GM19351 (cell line): ENCODE measurements around the gene EYA3.
"Not testable (repeated sequence)": the region's sequence is repeated elsewhere in the genome, so short reads cannot be mapped to it uniquely, and the experiment has no call there.

Source experiments
- ATAC-seq: cut with Tn5 transposase; IDR thresholded peaks from one replicate; pipeline ENCODE4 v1.9.1; 2021; ENCODE audit warnings: mild to moderate bottlenecking, moderate library complexity; ENCODE audit not compliant: unreplicated experiment

Gene EYA3

DNA sequence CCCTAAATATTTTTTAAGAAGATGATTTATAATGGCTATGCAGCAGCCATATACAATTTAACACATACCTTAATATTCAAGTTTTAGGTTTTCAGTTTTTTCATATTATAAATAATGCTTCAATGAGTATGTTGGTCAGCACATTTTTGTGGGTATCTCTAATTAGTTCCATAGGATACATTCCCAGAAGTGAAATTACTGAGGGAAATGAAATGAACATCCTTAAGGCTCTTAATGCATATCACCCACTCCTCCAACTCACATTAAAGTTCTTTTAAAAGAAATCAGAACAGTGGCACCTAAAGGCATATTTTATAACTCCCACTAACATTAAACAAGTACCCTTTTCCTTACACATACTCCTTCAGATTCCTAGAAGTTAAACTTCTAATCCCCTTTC is 56.1 kb downstream of the EYA3 start:
- ATAC-seq: no peak

DNA sequence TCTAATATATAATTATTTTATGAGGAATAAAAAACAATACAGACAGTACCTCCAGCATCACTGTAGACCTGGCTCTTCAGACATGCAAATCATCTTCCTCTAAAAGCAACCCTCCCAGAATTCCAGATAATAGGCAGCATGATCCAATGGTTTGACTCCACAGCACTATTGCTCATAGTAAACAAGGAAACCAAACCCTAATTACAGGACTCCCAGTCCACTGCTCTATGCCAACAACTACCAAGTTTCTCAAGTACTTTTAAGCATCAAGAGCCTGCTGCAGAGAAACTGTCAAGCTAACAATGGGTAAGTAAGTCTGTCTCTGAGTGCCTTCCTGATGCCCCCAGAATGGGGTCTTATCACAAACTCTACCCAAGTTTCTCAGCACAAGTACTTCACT is 57.2 kb downstream of the EYA3 start:
- ATAC-seq: no peak

DNA sequence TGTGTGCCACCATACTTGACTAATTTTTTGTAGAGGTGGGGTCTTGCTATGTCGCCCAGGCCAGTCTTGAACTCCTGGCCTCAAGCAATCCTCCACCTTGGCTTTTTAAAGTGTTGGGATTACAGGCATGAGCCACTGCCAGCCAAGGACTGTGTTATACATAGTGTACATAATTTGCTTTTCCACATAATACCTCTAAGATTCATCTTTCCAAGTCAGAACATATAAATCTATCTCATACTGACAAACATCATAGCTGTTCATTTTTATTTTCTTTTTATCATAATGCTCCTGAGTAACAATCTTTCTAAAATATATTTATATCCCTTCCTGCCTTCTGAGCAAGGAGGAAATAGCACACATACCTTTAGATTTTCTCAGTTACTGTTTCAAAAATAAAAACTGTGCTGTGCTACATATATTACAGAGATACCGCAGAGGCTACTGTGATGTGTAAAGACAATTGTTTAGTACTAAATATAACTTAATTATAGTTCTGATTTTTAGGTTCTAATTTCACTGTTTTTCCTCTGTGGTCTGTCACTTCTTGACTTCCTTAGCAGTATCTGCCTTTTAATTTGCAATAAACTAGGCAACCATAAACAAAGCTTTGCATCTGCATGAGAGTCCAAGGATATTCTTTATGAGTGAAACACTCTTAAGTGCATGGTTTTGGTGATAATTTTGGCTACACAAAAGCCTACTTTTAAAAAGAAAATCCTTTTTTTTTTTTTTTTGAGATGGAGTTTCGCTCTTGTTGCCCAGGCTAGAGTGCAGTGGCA is 59.3 kb downstream of the EYA3 start:
- no peak for ATAC-seq

DNA sequence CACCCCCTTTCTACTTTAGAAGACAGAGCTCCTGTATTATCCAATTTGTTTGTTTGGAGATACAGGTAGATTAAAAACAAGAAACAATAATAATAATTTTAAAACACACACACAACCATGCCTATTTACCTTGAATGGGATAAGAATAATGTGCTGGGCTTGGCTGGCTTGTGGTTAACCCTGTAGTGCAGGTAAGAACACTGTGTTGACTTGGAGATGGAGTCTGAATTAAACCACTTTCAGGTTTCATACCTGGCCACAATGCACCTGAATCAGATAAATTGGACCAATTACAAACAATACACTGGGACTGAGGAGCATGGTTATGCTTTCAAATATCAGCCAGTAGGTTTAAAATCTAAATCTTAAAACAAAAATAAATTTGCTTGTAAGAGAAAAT is 60.8 kb downstream of the EYA3 start:
- no peak for ATAC-seq

DNA sequence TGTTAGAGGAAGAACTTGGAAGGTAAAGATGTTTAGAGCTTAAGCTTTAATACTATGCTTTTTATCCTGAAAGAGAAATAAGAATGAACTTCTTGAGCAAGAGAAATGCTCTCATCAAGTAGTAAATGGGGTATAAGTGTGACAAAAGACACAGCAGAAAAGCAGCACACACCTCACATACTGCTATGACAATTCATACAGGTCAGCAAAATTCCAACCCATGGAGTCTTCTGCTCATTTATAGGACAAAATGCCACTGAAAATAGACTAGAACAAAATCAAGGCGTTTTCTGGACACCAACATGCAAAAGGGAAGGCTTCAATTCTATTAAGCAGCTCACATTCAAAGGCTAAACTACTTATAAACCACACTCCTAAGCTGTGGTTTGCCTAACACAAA is 61.2 kb downstream of the EYA3 start:
- ATAC-seq: no peak

DNA sequence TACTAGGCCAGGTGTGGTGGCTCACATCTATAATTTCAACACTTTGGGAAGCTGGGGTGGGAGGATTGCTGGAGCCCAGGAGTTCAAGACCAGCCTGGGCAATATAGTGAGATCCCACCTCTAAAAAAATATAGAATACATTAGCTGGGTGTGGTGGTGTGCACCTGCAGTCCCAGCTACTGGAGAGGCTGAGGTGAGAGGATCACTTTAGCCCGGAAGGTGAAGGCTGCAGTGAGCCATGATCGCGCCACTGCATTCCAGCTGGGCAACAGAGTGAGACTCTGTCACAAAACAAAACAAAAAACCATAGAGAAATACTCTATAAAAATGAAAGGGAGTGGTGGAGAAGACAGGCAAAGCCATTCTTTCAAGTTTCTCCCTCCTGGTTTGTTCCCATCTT is 62.1 kb downstream of the EYA3 start:
- ATAC-seq: no peak

DNA sequence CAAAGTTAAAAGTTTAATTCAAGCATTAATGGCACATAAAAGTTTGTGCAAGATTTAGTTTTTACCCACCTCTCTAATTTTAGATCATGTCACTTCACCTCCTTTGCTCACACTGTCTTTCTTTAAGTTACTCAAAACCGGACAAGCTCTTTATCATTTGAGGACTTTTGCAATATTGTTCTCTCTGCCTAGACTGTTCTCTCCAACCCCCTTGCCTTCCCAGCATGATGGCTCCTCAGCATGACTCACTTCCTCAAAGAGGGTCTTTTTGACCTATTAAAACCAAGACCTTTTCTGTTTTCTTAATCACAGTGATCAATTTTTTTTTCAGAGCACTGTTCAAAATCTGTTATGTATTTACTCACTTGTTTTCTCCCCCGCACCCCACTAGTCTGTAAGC is 67.3 kb downstream of the EYA3 start:
- no peak for ATAC-seq

DNA sequence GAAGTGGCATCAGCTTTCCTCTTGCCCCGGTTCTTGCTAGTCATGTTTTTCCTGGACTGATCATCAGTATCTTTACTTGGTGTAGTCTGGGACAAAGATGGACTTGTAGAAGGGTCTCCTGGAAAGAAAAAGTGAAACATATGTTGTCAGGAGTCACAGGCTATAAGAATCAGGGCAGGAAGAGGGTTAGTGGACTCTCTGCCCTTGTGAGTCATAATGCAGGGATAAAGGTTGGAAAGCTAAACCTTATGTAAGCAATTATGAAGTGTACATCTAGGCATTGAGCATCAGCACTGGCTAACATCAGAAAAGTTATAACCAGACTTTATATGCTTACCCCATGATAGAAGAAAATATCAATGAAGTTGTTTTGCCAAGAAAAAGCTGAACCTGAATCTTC is 77.4 kb downstream of the EYA3 start:
- no peak for ATAC-seq

DNA sequence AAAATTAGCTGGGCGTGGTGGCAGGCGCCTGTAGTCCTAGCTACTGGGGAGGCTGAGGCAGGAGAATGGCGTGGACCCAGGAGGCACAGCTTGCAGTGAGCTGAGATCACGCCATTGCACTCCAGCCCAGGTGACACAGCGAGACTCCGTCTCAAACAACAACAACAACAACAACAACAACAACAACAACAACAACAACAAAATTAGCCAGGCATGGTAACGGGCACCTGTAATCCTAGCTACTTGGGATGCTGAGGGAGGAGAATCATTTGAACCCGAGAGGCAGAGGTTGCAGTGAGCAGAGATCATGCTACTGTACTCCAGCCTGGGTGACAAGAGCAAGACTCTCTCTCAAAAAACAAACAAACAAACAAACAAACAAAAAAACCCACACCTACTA is 85.3 kb downstream of the EYA3 start:
- ATAC-seq: not testable (repeated sequence)

DNA sequence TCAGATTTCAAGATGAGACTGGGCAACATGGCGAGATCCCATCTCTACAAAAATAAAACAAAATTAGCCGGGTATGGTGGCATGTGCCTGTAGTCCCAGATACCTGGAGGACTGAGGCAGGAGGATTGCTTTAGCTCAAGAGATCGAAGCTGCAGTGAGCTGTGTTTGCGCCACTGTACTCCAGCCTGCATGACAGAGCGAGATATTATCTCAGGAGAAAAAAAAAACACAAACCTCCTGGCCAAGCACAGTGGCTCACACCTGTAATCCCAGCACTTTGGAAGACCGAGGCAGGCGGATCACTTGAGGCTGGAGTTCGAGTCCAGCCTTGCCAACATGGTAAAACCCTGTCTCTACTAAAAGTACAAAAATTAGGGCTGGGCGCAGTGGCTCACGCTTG is 85.8 kb downstream of the EYA3 start:
- ATAC-seq: no peak

DNA sequence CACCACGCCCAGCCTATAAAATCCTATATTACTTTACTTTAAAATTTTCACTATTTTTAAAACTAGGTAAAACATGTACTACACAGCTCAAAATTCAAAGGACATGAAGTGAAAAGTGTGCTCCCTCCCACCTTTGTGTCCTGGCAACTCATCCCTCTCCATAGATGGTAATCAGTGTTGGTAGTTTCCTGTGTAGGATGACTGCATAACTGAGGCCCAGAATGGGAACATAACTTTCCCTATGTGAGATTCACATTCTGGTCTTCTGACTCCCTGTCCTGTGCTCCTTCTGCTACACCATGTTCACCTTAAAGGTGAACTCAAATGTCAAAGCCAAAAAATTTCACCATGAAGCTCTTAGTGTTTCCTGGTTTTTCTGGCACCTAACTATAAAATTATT is 89.4 kb downstream of the EYA3 start:
- ATAC-seq: no peak

DNA sequence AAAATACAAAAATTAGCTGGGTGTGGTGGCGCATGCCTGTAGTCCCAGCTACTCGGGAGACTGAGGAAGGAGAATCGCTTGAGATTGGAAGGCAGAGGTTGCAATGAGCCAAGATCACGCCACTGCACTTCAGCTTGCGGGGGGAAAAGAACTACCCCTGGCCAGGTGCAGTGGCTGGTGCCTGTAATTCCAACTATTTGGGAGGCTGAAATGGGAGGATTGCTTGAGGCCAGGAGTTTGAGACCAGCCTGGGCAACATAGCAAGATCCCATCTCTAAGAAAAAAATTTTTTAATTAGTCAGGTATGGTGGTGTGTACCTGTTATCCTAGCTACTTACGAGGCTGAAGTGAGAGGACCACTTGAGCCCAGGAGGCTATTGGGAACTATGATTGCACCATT is 93.9 kb downstream of the EYA3 start:
- ATAC-seq: not testable (repeated sequence)

DNA sequence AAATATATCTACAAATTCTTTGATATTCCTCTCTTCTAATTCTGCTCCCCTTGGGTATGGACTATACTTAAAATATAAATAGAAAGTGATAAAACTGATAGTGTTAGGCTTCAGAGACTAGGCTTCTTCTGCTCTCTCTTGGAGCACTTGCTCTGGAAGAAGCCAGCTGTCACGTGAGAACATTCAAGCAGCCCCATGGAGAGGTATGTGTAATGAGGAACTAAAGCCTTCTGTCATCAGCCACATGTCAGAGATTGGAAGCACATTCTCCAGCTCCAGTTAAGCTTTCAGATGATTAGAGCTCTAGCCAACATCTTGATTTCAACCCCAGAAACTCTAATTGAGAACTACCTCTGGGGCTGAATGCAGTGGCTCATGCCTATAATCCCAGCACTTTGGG is 94.3 kb downstream of the EYA3 start:
- ATAC-seq: no peak

DNA sequence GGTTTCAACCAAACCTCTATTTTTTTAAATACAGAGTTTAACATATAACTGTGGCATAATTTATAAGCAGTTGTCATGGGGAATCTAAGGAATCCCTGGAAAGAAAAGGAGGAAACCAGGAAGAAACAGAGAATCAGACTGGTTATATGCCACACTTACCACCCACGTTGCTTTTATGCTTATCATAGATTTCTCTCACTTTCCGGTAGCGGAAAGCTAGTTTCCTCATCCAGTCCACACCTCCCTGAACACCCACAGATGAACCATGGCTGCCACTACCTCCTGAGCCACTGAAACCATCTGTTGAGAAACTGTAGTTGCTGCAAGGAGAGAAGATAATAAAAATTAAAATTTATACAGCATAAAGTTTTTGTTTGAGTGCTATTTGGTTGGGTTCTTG is 95.2 kb downstream of the EYA3 start:
- no peak for ATAC-seq

DNA sequence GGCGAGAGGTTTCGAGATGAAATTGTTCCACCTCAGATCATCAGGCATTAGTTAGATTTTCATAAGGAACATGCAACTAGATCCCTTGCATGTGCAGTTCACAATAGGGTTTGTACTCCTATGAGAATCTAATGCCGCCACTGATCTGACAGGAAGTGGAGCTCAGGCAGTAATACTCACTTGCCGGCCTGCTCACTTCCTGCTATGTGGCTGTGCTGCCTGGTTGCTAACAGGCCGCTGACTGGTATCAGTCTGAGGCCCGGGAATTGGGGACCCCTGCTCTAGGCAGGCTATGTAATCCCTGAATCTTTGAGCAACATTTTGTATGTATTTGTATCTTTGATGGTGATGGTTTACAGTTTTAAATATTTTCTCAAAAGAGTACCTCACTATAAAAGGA is 96.1 kb downstream of the EYA3 start:
- ATAC-seq: no peak

DNA sequence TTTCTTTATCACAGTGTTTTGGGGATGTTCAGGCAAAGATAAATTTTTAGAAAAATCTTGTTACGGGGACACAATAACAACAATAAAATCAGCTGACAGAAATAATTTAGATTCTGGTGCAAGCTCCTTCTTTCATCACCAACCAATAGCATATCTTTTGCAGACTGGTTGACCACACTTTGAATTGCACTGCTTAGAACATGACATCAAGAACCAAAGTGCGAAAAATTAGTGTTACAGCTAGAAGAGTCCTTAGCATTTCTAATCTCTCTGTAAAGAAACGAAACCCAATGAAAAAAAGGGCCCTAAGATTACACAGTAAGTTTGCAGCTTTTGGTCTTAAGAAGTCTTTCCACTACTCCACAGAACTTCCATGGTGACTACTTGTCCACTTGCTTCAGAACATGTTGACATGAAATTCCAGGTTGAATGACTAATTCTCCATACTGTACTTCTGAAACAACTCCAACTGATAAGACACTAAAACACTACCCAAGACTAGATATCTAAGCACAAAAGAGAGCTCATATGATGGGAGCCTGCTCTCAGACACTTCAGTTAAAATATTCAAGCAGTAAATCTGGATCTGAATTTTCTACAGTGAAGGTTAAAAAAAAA is 97.4 kb downstream of the EYA3 start:
- ATAC-seq: no peak

DNA sequence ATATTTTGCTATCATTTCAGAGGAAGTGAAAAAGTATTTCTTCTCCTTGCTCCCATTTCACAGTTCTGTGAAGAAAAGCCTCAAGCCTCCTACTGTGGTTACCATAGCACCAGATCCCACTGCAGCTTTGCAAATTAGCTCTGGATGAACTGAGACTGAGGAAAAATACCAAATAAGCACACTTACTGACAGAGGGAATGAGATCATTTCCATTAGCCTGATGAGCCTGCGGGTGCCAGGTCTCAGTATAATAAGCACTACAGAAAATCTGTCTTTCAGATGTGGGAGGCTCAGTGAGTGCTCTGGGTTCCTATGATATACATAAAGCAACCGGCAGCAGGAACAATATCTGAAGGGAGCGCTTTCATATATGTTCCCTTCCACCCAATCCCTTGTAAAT is 107.3 kb downstream of the EYA3 start:
- no peak for ATAC-seq

DNA sequence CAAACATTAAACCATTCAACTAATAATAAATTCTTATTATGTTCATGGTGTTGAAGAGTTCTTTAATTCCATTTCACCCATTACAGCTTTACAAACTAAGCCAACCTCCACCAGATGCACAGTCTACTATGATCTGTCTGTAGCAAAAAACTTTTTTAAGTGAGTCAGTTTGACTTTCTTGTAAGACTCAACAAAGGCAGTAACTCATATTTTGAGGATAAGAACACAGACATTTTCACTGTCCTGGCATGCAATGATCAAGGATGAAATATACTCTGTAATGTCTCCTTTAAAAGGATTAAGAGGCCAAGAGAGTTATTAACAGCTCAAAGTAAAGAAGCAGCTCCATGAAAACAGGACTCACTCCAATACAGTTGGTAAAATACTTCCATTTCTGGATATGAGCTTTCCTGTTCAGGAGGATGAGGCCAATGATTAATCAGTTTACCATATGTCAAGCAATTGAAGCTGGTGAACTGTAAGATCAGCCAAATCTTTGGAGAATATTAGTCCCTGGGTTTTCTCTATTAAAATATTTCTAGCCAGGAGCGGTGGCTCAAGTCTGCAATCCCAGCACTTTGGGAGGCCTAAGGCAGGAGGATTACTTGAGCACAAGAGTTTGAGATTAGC is 108.1 kb downstream of the EYA3 start:
- no peak for ATAC-seq

DNA sequence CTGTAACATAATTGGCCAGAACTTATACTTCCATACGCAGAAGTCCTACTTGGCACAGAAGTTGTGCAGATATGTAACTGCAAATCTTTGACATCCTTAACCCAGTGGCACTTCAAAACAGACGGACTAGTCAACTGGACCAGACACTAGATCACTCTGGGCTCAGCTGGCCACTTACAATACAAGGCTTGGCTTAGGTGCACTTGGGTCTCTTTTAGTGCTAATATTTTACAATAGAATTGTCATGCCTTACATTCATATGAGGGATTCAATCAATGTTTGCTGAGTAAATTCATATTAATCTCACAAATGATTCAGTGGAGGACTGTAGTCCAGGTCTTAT is 108.6 kb downstream of the EYA3 start:
- no peak for ATAC-seq

DNA sequence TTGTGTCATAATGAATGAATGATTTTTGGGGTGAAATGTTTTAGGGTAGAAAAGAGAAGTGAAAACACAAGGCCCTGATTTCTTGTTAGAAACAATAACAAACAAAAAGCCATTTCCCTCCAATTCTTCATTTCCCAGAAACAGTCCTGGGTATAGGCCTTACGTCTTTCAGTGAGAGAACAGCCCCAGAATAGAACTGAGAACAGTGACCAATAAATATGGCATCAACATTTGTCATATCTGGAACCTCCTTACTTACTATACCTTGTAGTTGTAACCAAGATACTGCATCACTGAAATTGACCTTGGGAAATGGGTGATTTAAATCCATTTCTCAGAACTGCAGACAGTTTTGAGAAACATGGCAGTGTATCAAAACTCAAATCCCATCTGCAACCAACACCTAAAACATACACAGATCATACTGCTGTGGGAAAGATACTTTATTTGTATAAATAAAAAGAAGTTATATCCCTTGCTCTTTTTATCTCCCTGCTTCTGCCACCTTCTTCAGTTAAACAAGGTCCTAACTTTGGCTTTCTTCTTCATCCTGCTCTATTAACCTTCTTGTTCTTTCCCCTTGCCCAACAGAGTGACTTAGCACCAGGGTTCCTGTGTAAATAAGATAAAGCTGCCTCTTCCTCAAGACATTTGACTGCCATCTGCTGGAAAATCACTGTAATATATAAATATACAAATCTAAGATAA is 109.1 kb downstream of the EYA3 start:
- no peak for ATAC-seq

DNA sequence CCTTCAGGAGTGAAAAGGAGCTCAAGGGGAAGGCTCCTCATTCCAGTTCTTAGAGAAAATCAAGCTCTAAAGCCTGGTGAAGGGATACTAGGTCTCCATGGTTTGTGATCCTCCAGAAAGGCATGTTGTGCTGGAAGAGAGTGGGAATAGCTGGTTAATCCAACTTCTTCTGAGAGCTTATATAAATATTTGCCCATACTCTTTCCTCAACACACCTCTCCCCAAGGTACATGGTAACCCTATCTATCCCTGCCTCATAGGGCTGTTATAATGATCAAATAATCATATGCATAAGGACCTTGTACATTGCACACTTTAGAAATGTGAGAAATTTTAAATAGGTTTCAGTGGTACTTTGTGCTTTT is 114.0 kb downstream of the EYA3 start:
- no peak for ATAC-seq
